Measurements from ENCODE around the gene NOC4L. TPM values are rescaled to one million over a fixed set of nuclear protein-coding genes. Genes with fewer than 3 reads are reported as not detected.
A peak's percentile ranks its signal among the peaks of the same experiment; 100 is the strongest.

NOC4L gene
- 10 to 100 TPM in 3 of 4 donors, 1 to 10 TPM in 1; 7.9 to 25.7 (median 17.7) TPM for total RNA-seq
- 10 to 100 TPM; 28.4 to 36.7 (median 30.8) TPM for polyA plus RNA-seq
- long read RNA-seq, donor 1, transcript NOC4L-201 (15 exons, 1,632 nt) = major isoform, 12 of 16 reads
- long read RNA-seq, donor 1, partial matches to known transcripts = 1 of 16 reads
- long read RNA-seq, donor 1, other reads (novel, unspliced or antisense) = 3 of 16 reads
- long read RNA-seq, donor 2, transcript NOC4L-201 (15 exons, 1,632 nt) = major isoform, 47 of 65 reads
- long read RNA-seq, donor 2, partial matches to known transcripts = 10 of 65 reads
- long read RNA-seq, donor 2, other reads (novel, unspliced or antisense) = 6 of 65 reads

- Histone ChIP-seq H3K36me3 (ENCODE audit: insufficient read depth in 1 of 2, low read depth in 1 of 2) (peaks cover 5 to 61% of the 10 kb centered on the region in 2 donors), H3K4me3 (peak within 1 kb of the TSS; percentile 96), H3K27me3 (ENCODE audit: insufficient read depth in 3 of 3, low read length in 2 of 3) (no peaks in the 10 kb centered on the region), H3K27ac (peak within 1 kb of the TSS; percentile 89), H3K4me1 (peaks cover 17% of the 10 kb centered on the region), H3K9me3 (no peaks in the 10 kb centered on the region)
- intact Hi-C loops (cut with DNase I) = no loop called here
- TF ChIP-seq CTCF (IDR thresholded peaks at IDR 0.05) = no peak
- ATAC-seq (peak; percentile 92 to 97 (median 96)), DNase-seq (peak; percentile 95 to 97)
- WGBS, 3 donors = 0 to 1% (median 0%) methylated on average over 72 to 100 of the region's 100 CpGs
These were observed at the start of gene NOC4L, which contains the start of gene DDX51 for GRCh38 chr12:132144115-132144809. Gene NOC4L, plus strand, starts transcription at chr12:132144457. Its CDS starts 32 bp downstream, at chr12:132144489. Gene DDX51, minus strand, starts transcription at chr12:132144319. Its CDS starts 23 bp downstream, at chr12:132144296.

GRCh38 chr12:132095520-132096409 lies 48.5 kb upstream of the NOC4L start:
- 89 to 95% (median 95%) methylated on average over 11 of the region's 11 CpGs for WGBS, 3 donors
- no peak overlapping the region for H3K27ac ChIP-seq
- no peak overlapping the region for H3K4me3 ChIP-seq
- no peaks in the 10 kb centered on the region for H3K9me3 ChIP-seq
- ATAC-seq (no peak), DNase-seq (no peak)
- intact Hi-C loops (cut with DNase I) = no loop called here
- H3K4me1 ChIP-seq = no peaks in the 10 kb centered on the region
- H3K36me3 ChIP-seq (ENCODE audit: insufficient read depth in 1 of 2, low read depth in 1 of 2) = peaks cover 0 to 32% of the 10 kb centered on the region in 2 donors
- H3K27me3 ChIP-seq (ENCODE audit: insufficient read depth in 3 of 3, low read length in 2 of 3) = no peaks in the 10 kb centered on the region
- no peak for TF ChIP-seq CTCF (IDR thresholded peaks at IDR 0.05)

GRCh38 chr12:132099739-132100138 lies 44.5 kb upstream of the NOC4L start:
- intact Hi-C loops (cut with DNase I) = no loop called here
- H3K36me3 ChIP-seq (ENCODE audit: insufficient read depth in 1 of 2, low read depth in 1 of 2) = peaks cover 0 to 20% of the 10 kb centered on the region in 2 donors
- DNase-seq (no peak), ATAC-seq (no peak)
- no peaks in the 10 kb centered on the region for H3K4me1 ChIP-seq
- H3K27me3 ChIP-seq (ENCODE audit: insufficient read depth in 3 of 3, low read length in 2 of 3) = no peaks in the 10 kb centered on the region
- H3K27ac ChIP-seq = no peak overlapping the region
- WGBS, 3 donors = 89 to 91% (median 91%) methylated on average over 12 of the region's 12 CpGs
- H3K4me3 ChIP-seq = no peak overlapping the region
- no peaks in the 10 kb centered on the region for H3K9me3 ChIP-seq
- no peak for TF ChIP-seq CTCF (IDR thresholded peaks at IDR 0.05)

GRCh38 chr12:132100306-132101065 lies 43.8 kb upstream of the NOC4L start:
- H3K4me3 ChIP-seq = no peak overlapping the region
- H3K27me3 ChIP-seq (ENCODE audit: insufficient read depth in 3 of 3, low read length in 2 of 3) = no peaks in the 10 kb centered on the region
- H3K9me3 ChIP-seq = no peaks in the 10 kb centered on the region
- ATAC-seq (no peak), DNase-seq (no peak)
- no peaks in the 10 kb centered on the region for H3K4me1 ChIP-seq
- no peak overlapping the region for H3K27ac ChIP-seq
- H3K36me3 ChIP-seq (ENCODE audit: insufficient read depth in 1 of 2, low read depth in 1 of 2) = peaks cover 0 to 20% of the 10 kb centered on the region in 2 donors
- no peak for TF ChIP-seq CTCF (IDR thresholded peaks at IDR 0.05)
- intact Hi-C loops (cut with DNase I) = loop anchor here in 1 of 2 donors (1.0 kb wide), 1 partner anchor 18 kb away; no protein-coding TSS in a partner anchor
- WGBS, 3 donors = 94 to 95% (median 95%) methylated on average over 13 of the region's 13 CpGs
